ENCODE data around the gene COL8A1. TPM values are rescaled to one million over a fixed set of nuclear protein-coding genes. Genes with fewer than 3 reads are reported as not detected.
"Not testable (repeated sequence)": the region's sequence is repeated elsewhere in the genome, so short reads cannot be mapped to it uniquely, and the experiment has no call there.

COL8A1 gene
- polyA plus RNA-seq (2012; ENCODE audit: low read depth, missing spikeins): not detected

DNA sequence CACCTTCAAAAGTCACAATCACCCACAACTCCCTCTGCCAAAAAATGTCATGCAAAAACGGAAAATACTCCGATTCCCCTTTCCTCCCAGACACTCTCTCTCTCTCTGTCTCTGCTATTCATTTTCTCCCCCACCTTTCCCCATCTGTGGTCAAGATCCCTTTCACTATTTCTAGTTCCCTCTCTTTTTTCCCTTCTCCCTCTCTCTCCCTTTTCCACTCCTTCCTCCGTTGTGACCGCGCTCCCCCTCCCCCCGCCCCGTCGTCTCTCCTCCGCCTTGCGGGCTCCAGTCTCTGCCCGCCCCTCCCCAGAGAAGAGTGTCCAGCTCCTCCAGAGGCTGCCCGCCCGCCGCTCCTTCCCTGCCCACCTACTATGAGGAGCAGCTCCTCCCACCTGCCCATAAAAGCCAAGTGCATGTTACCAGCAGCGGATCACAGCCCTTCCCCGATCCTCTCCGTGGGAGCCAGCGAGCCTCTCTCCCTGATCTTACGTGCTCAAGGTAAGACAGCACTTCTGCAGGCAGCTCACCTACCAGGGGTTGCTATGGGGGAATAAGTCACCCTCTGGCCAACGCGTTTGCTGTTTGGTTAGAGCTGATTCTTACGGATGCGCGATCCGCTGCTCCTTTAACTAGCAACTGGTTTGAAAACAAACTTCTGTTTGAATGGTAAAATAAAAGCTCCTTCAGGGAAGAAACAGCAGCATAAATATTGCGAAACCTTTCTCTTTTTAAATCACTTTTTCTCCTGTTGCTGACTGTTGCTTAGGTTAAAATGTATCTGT is at the start of gene COL8A1:
COL8A1 (plus strand) TSS at position 428 of the 782 bp plus-strand sequence. CDS start 152,089 bp downstream, outside the sequence.
- DNase-seq (ENCODE audit: insufficient read length, low spot score): no peak
- no peak for FAIRE-seq

DNA sequence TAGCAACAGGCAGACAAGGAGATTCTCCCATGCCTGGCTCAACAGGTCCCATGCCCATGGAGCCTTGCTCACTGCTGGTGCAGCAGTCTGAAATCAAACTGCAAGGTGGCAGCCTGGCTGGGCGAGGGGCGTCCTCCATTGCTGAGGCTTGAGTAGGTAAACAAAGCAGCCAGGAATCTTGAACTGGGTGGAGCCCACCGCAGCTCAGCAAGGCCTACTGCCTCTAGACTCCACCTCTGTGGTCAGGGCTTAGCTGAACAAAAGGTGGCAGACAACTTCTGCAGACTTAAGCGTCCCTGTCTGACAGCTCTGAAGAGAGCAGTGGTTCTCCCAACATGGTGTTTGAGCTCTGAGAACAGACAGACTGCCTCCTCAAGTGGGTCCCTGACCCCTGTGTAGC is 49.2 kb upstream of the COL8A1 start:
- DNase-seq (ENCODE audit: insufficient read length, low spot score); FAIRE-seq: not testable (repeated sequence)

More for the DNA sequence above, at the start of gene COL8A1:
- TF ChIP-seq PAX5 (IDR thresholded peaks at IDR 0.05; ENCODE audit: insufficient read depth, low read length, severe bottlenecking) (no peak), TAF1 (IDR thresholded peaks at IDR 0.05; ENCODE audit: low read depth, low read length) (no peak)

DNA sequence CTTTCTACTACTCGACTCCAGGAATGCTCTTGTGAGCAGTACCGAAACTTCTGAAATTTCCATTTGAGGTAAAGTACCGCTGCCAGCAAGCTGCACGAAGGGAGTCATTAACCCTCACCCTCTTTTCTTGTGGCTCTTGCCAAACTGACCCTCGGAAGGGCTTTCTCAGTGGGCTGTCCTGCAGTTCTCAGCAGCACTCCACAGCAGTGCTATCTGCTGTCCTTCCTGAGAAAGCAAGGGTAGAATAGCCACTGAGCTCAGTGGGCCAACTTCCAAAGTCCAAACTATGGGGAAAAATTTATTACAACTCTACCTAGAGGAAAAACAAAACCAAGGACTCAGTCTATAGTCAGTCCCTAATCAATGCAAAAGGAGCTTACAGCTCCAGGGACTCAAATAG is 38.5 kb upstream of the COL8A1 start:
- DNase-seq (ENCODE audit: insufficient read length, low spot score) (no peak), FAIRE-seq (no peak)
- no peak for TF ChIP-seq TAF1 (IDR thresholded peaks at IDR 0.05; ENCODE audit: low read depth, low read length)
- TF ChIP-seq SPI1 (IDR thresholded peaks at IDR 0.05; ENCODE audit: low read depth, low read length): no peak
- no peak for TF ChIP-seq PAX5 (IDR thresholded peaks at IDR 0.05; ENCODE audit: insufficient read depth, low read length, severe bottlenecking)
- no peak for TF ChIP-seq POLR2A (IDR thresholded peaks at IDR 0.05; ENCODE audit: low read depth, low read length)

DNA sequence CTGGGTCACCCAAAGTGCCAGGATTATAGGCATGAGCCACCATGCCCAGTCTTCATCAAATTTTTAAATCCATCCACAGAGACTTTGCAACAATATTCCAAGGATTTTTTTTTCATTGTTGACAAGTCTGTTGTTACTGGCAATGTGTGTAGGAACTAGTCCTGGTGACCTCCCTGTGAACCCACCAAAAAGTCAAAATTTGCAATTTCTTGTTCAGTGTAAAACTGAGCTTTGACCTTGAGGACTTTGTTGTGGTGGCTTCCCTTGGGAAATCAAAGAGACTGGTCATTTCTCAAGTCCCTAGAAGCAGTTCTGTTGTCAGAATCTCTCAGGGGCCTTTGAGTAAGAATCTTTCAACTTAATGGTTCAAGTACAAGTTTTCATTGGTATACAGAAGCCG is 36.9 kb upstream of the COL8A1 start:
- FAIRE-seq (no peak), DNase-seq (ENCODE audit: insufficient read length, low spot score) (no peak)
- no peak for TF ChIP-seq PAX5 (IDR thresholded peaks at IDR 0.05; ENCODE audit: insufficient read depth, low read length, severe bottlenecking)

GRCh38 chr3:99602183-99602582 is 36.2 kb upstream of the COL8A1 start:
- FAIRE-seq: no peak
- no peak for DNase-seq (ENCODE audit: insufficient read length, low spot score)
- TF ChIP-seq POLR2AphosphoS5 (IDR thresholded peaks at IDR 0.05; ENCODE audit: low read depth, low read length) (no peak), PAX5 (IDR thresholded peaks at IDR 0.05; ENCODE audit: insufficient read depth, low read length, severe bottlenecking) (no peak), POU2F2 (IDR thresholded peaks at IDR 0.05; ENCODE audit: low read depth, low read length) (no peak), POLR2A (IDR thresholded peaks at IDR 0.05; ENCODE audit: low read depth, low read length) (no peak), TAF1 (IDR thresholded peaks at IDR 0.05; ENCODE audit: low read depth, low read length) (no peak), SPI1 (IDR thresholded peaks at IDR 0.05; ENCODE audit: low read depth, low read length) (no peak)

DNA sequence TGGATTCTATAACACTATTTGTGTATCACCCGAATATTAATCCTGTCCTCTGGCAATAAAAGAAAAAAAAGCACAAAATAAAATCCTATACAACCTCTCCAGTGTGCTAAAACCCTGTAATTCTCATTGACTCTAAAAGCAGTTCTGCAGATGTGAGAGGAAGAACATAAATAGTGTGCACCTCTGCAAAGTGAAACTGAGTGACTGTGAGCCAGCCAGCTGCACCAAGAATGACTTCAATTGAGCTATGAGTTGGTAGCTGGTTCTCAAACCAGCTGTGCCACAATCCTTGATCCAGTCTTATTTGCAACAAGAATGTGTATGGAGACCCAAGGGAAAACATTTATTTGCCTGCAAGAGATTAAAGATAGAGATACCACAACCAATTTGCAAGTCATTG is 31.2 kb upstream of the COL8A1 start:
- no peak for TF ChIP-seq PAX5 (IDR thresholded peaks at IDR 0.05; ENCODE audit: insufficient read depth, low read length, severe bottlenecking)
- no peak for TF ChIP-seq POU2F2 (IDR thresholded peaks at IDR 0.05; ENCODE audit: low read depth, low read length)
- no peak for TF ChIP-seq SPI1 (IDR thresholded peaks at IDR 0.05; ENCODE audit: low read depth, low read length)
- no peak for TF ChIP-seq TAF1 (IDR thresholded peaks at IDR 0.05; ENCODE audit: low read depth, low read length)
- no peak for TF ChIP-seq POLR2A (IDR thresholded peaks at IDR 0.05; ENCODE audit: low read depth, low read length)
- TF ChIP-seq POLR2AphosphoS5 (IDR thresholded peaks at IDR 0.05; ENCODE audit: low read depth, low read length): no peak
- DNase-seq (ENCODE audit: insufficient read length, low spot score) (no peak), FAIRE-seq (no peak)

- FAIRE-seq: no peak
- DNase-seq (ENCODE audit: insufficient read length, low spot score): no peak
- TF ChIP-seq POLR2AphosphoS5 (IDR thresholded peaks at IDR 0.05; ENCODE audit: low read depth, low read length) (no peak), PAX5 (IDR thresholded peaks at IDR 0.05; ENCODE audit: insufficient read depth, low read length, severe bottlenecking) (no peak), SPI1 (IDR thresholded peaks at IDR 0.05; ENCODE audit: low read depth, low read length) (no peak), POU2F2 (IDR thresholded peaks at IDR 0.05; ENCODE audit: low read depth, low read length) (no peak), POLR2A (IDR thresholded peaks at IDR 0.05; ENCODE audit: low read depth, low read length) (no peak), TAF1 (IDR thresholded peaks at IDR 0.05; ENCODE audit: low read depth, low read length) (no peak)
These were observed 23.6 kb upstream of the COL8A1 start for GRCh38 chr3:99614768-99615167.

DNA sequence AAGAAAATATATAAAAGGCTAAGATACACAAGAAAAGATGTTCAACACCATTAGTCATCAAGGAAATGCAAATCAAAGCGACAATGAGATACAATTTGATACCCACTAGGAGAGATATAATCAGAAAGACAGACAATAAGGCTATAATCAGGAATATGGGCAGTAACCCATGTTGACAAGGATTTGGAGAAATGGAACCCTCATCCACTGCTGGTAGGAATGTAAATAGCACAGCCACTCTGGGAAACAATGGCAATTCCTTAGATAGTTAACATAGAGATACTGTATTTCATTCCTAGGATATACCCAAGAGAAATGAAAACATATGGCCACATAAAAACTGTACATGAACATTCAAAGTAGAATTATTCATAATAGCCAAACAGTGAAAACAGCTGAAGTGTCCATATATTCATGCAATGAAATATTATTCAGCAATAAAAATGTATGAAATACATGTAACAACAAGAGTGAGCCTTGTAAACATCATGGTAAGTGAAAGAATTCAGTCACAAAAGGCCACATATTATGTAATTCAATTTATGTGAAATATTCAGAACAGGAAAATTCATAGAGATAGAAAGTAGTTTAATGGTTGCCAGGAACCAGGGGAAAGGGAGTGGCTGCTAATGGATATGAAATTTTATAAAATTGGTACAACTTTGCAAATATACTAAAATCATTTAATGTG is 18.2 kb upstream of the COL8A1 start:
- TF ChIP-seq POLR2A (IDR thresholded peaks at IDR 0.05; ENCODE audit: low read depth, low read length): no peak
- TF ChIP-seq TAF1 (IDR thresholded peaks at IDR 0.05; ENCODE audit: low read depth, low read length): no peak
- no peak for TF ChIP-seq PAX5 (IDR thresholded peaks at IDR 0.05; ENCODE audit: insufficient read depth, low read length, severe bottlenecking)
- no peak for TF ChIP-seq SPI1 (IDR thresholded peaks at IDR 0.05; ENCODE audit: low read depth, low read length)
- no peak for TF ChIP-seq POLR2AphosphoS5 (IDR thresholded peaks at IDR 0.05; ENCODE audit: low read depth, low read length)
- TF ChIP-seq POU2F2 (IDR thresholded peaks at IDR 0.05; ENCODE audit: low read depth, low read length): no peak
- no peak for FAIRE-seq
- no peak for DNase-seq (ENCODE audit: insufficient read length, low spot score)

DNA sequence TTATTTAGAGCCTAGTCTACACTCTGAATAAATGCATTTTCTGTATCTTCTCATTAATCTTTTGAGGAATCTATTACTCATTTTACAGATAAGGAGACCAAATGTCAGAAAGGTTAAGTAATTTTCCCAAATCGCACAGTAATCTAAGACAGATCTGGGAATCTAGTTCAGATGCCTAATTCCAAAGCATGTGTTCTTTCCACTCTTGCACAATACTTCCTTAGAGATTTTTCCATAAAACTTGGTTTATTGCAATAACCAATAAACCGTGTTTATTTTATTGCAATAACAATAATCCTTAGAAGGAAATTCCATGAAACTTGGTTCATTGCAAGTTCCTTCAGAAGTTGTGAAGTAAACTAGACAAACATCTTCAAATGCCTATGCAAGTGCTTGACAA is 17.4 kb upstream of the COL8A1 start:
- FAIRE-seq: no peak
- no peak for DNase-seq (ENCODE audit: insufficient read length, low spot score)
- TF ChIP-seq POLR2A (IDR thresholded peaks at IDR 0.05; ENCODE audit: low read depth, low read length): no peak
- TF ChIP-seq POLR2AphosphoS5 (IDR thresholded peaks at IDR 0.05; ENCODE audit: low read depth, low read length): no peak

GRCh38 chr3:99624496-99625236 is 13.7 kb upstream of the COL8A1 start:
- DNase-seq (ENCODE audit: insufficient read length, low spot score) (no peak), FAIRE-seq (no peak)
- TF ChIP-seq POU2F2 (IDR thresholded peaks at IDR 0.05; ENCODE audit: low read depth, low read length): no peak
- TF ChIP-seq POLR2AphosphoS5 (IDR thresholded peaks at IDR 0.05; ENCODE audit: low read depth, low read length): no peak
